KOPT-K1 (cell line): ENCODE results near the gene KLF16.

Experiments used
- H3K27ac ChIP-seq: fragments of 200-600 bp; sonication (generic); 2 replicates; pipeline ENCODE4 v1.5.1; 2016; ENCODE audit warnings: antibody characterized with exemption, mild to moderate bottlenecking, low read depth, low read length; ENCODE audit not compliant: poor library complexity, severe bottlenecking
- H3K36me3 ChIP-seq: fragments of 200-600 bp; sonication (generic); 2 replicates; pipeline ENCODE4 v1.5.1; 2017; ENCODE audit warnings: antibody characterized with exemption, mild to moderate bottlenecking, low read length, moderate library complexity; ENCODE audit not compliant: insufficient read depth
- H3K9me3 ChIP-seq: fragments of 200-600 bp; sonication (generic); 2 replicates; pipeline ENCODE4 v1.5.1; 2017; ENCODE audit warnings: antibody characterized with exemption, low read length, mild to moderate bottlenecking; ENCODE audit not compliant: insufficient read depth, poor library complexity, severe bottlenecking

The KLF16 gene

DNA sequence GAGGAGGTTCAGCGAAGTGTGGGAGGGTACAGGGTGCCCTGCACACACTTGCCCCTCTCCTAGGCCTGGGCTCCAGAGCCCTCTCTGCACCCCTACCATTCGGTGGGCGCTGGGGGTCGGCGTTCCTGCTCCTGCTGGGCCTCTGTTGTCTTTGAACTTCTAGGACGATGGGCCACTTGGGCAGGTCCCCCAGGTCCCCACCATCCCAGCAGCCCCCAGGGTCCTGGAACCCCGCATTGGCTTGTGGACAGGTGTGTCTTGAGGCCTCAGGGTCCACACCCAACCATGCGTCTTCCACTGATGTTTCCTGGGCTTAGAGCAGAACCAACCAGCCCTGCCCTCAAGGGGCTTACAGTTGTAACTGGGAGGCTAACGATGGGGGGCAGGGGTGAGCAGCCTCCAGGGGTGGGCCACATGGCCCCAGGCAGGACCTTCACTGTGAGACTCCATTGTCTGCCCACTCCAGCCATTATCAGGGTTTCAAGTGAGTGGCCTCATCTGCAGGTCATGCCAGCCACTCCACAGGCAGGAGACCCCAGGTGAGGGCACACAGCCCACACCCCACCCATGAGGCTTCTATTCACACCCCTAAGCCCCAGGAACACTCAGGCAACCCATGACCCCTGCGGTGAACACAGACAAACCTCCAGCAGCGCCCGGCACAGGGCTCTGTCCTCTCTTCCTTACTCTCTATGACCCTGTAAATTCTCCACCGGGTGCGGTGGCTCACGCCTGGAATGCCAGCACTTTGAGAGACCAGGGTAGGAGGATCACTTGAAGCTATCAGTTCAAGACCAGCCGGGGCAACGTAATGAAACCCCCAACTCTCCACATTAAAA is 2.0 kb upstream of the KLF16 start:
- peak overlapping the region; percentile 90 for H3K27ac ChIP-seq
- H3K9me3 ChIP-seq, result no peaks in the 10 kb centered on the region
- H3K36me3 ChIP-seq, result peaks cover 11% of the 10 kb centered on the region; the same call in 1 of the 2 replicates

DNA sequence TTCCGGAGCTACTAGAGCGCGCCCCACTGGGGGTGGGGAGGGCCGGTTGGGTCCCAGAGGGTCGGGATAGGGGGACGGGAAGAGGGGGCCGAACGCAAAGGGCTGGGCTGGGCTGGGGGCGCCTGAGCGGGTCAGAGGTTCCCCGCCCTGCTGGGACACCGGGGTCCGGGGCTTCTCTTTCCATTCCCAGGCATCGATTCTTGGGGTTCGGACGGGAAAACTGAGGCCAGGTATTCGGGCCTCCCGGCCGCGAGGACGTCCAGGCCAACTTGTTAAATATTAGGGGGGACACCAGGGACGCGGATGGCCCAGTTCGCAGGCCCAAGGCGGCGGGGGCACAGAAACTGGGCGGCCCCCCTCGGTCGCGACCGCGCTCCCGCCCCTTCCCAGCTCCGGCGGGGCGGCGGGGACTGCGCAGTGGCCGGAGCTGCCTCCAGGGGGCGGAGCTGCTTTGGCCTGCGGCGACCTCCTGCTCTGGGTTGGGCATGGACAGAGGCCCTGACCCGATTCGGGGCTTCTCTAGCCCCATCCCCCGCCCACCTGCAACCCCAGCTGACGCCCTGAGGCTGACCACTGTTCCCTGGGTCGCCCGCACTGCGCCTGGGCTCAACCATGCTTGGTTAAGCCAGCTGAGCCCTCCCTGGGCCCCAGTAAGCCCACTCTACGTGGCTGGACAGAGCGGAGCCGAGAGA is 1.2 kb upstream of the KLF16 start:
- Histone ChIP-seq H3K9me3 (no peaks in the 10 kb centered on the region), H3K27ac (peak overlapping the region; percentile 90), H3K36me3 (peaks cover 8% of the 10 kb centered on the region; the same call in 1 of the 2 replicates)

DNA sequence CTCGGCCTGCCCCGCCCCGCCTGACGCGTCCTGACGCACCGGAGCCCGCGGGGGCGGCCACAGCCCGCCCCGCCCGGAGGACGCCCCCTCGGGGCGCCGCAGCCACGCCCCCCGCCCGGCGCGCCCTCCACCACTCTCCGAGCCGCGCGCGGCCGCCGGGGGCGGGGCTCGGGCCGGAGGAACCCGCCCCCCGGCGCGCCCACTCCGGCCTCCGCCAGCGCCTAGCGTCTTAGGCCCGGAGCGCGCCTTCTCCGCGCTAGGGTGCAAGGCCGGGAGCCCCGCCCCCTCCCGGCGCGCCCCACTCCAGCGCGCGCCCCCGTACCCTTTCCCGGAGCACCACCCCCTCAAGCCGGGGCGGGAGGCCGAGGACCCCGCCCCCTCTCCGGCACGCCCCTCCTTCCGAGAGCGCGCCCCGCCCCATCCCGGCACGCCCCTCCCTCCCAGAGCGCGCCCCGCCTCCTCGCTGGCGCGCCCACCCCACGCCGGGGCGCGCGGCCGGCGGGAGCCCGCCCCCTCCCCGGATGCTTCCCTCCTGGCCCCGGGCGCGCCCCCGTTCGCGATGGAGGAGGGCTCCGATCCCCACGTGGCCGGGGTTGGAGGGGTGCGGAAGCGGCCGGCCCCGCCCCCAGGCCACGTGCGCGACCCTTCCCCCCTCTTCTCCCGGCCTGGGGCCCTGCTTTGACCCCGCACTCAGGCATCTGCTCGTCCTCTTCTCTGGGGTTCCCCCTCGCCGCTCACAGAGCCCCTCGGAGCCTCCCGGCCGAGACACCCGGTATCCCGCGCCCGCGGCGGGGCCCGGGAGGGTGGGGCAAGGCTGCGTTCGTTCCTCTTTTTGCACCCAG is 480 bp upstream of the KLF16 start:
- Histone ChIP-seq H3K27ac (peak overlapping the region; percentile 90), H3K9me3 (no peaks in the 10 kb centered on the region), H3K36me3 (peaks cover 3% of the 10 kb centered on the region; the same call in 1 of the 2 replicates)

DNA sequence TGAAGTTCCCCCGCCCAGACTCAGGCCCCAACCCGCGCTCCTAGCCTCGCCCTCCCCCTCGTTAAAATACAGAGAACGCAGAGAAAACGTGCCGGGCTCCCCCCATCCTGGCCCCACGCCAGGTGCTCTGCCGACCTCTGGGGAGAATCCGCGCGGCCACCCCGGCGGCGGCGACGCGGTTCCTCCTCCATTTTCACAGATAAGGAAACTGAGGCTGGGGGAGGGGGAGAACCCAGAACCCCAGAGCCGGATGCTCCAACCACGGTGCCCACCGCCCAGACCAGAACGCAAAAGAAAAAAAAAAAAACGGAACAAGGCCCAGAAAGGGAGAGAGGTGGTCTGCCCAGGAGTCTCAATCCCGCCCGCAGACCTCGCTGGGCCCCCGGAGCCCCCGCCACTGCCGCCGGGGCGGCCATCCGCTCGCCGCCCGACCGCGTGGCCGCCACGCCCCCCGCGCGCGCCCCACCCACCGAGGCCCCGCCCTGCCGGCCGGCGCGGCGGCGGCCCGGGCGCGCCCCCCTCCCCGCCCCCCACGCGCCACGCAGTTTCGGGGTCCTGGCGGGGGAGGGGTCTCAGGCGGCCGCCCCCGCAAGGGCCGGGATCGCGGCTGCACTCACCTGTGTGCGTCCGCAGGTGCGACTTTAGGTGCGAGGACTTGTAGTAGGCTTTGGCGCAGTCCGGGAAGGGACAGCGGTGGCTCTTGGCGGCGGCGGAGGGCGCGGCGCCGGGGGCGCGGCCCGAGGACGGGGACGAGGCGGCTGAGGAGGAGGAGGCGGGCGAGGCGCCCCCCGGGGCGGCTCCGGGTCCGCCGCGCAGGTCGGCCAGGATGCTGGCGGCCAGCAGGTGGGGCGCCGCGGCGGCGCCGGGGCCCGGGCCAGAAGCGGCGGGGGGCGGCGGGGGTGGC is 703 bp downstream of the KLF16 start:
- no peaks in the 10 kb centered on the region for H3K9me3 ChIP-seq
- H3K36me3 ChIP-seq, result no peaks in the 10 kb centered on the region; the same call in 1 of the 2 replicates
- H3K27ac ChIP-seq, result peak overlapping the region; percentile 66

DNA sequence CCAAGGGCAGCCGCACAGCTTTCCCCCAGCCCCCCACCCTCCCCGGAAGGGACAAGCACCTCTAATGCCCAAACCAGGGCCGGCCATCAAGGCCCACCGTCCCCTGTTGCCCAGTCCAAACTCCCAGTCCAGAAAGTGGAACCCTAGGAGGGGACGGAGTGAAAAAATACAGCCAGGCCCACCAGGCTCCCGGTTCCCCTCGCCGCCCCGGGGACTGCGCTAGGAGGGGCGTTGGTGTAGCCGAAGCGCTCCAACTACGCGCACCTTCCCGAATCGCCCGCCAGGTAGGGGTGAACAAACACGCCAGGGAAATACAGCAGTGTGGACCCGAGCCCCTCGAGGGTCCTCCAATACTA is 1.3 kb downstream of the KLF16 start:
- Histone ChIP-seq H3K9me3 (no peaks in the 10 kb centered on the region), H3K27ac (peak overlapping the region; percentile 66), H3K36me3 (no peaks in the 10 kb centered on the region; the same call in 1 of the 2 replicates)

DNA sequence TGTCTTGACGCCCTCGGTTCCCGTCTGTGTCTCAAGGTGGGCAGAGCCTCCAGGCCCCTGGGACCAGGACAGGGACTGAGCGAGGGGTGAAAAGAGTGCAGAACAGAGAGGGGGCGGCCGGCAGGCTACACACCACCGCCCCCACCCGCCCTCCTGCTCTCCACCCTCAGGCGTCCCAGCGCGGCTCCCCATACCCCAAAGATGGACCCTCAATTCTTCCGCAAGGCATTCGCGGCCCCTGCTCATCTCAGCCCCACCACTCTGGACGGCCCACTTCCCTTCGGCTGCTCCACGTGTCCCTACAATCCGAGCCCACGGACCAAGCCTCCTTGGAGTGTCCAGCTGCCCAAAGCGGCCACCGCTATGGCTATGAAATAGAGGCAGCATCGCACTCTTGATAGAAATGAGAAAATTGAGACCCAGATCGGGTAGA is 1.8 kb downstream of the KLF16 start:
- Histone ChIP-seq H3K9me3 (no peaks in the 10 kb centered on the region), H3K36me3 (no peaks in the 10 kb centered on the region), H3K27ac (peak overlapping the region; percentile 66)

DNA sequence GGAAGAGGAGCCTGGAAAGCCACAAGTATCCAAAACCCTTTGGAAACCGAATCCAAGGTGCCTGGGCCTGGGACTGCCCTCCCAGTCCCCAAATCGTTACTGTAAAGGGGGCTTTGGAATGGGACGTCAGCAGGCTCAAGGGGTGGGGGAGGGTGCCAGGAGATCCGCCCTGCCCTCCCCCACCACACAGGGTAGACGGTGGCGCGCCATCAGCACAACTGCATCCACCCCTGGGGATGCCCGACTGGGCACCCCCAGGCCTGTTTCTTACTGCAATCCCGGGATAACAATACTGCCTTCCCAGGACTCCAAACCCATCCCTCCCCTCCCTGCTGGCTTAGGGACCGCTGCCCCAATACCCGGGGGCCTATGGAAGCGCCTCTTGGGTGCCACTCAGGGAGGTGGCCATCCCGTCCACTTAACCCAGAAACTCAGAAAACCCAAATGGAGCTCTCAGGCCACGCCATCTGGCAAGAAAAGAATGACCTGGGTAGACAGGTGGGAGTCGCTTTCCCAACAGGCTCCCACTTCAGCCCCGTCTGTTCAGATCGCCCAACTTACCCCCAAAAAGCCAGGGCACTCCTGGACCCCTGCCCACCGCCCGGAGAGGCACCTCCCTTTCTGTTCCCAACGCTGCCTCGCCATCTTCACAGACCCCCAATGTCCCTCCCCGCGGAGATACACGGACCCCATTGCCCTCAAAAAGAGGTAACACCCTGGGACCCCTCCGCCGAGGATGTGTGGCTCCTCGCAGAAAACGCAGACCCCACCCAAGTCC is 2.4 kb downstream of the KLF16 start:
- H3K9me3 ChIP-seq, result no peaks in the 10 kb centered on the region
- H3K36me3 ChIP-seq, result no peaks in the 10 kb centered on the region
- no peak overlapping the region for H3K27ac ChIP-seq

DNA sequence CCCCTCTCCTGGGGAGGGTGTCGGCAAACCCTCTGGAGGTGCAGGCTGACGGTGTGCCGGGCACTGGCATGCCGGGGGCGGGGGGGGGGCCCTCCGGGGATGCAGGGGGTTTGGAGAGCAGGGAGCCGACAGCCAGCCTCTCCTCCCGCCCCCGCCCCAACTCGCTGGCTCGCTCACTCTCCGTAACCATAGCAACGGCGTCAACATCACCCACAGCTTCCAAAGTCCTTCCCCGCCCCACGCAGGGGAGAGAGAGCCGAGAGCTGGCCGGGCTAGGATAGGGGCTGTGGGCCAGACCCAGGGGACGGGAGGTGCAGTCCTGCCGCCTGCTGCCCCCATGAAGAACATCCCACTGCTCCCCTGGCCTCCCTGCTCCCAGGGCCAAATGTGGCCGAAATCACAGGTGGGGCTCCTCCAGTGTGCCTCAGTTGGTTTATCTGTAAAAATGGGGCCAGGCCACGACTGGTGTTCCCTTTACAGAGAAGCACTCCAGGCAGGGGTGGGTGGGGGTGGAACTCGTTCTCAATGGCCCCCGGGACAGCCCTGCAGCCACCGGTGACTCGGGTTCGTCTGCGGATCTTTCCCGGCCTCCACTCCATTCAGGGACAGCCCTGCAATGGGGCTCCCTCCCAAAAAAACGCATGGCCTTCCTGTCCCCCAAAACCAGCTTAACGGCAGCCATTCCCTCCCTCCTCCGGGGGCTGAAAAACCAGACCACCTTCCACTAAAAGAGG is 3.2 kb downstream of the KLF16 start:
- Histone ChIP-seq H3K9me3 (no peaks in the 10 kb centered on the region), H3K27ac (no peak overlapping the region), H3K36me3 (no peaks in the 10 kb centered on the region)

DNA sequence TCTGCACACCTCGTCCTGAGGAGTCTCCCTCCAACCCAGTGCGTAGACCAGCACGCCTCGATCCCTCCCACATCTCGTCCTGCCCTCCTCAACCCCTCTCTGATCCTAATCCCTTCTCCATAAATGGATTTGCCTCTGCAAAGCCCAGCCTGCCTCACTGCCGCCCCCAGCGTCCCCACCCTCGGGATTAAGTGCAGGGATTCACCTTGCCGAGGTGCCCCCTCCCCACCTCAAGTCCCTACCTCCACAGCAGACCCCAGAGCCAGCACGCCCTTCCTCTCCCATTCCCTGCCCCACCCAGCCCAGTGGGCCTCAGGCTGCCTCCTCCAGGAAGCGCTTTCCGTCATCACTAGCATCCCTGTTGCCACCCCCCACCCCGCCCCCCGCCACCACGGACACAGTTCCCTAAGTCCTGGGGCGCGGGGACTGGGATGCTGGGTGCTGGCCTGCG is 4.0 kb downstream of the KLF16 start:
- Histone ChIP-seq H3K27ac (peak overlapping the region; percentile 89), H3K9me3 (no peaks in the 10 kb centered on the region)

DNA sequence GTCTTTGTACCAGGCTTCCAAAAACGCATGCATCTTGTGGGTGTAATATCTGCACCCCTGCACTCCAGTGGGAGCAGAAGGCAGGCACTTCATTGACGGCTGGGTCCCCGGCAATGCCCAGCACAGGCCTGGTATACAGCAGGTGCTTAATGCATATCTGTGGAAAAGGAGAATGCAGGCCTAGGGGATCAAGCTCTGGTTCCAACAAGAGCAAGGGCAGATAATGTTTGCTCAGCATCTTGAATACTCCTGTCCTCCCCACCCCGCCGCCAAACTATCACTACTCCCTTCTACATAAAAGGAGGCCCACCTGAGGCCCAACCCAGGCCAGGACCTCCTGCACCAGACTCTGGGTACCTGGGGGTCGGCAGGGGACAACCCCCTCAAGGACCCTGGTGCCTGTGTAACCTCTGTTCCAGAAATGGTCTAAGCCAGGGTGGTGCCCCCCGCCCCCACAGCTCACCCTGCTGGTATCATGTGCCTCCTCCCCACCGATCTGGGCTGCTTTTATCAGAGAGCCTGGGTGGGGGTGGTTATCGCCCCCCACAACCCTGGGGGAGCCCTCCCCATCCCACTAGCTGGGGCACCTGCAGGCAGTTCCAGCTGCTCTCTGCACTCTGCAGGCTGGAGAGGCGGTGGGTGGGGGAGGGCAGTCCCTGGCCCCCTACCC is 4.8 kb downstream of the KLF16 start:
- Histone ChIP-seq H3K36me3 (0 out of 2 replicates have a peak, but pooled peaks cover 3% of the 10 kb centered on the region), H3K9me3 (no peaks in the 10 kb centered on the region), H3K27ac (peak overlapping the region; percentile 89)

More for the DNA sequence above, 4.0 kb downstream of the KLF16 start:
- H3K36me3 ChIP-seq, result no peaks in the 10 kb centered on the region

DNA sequence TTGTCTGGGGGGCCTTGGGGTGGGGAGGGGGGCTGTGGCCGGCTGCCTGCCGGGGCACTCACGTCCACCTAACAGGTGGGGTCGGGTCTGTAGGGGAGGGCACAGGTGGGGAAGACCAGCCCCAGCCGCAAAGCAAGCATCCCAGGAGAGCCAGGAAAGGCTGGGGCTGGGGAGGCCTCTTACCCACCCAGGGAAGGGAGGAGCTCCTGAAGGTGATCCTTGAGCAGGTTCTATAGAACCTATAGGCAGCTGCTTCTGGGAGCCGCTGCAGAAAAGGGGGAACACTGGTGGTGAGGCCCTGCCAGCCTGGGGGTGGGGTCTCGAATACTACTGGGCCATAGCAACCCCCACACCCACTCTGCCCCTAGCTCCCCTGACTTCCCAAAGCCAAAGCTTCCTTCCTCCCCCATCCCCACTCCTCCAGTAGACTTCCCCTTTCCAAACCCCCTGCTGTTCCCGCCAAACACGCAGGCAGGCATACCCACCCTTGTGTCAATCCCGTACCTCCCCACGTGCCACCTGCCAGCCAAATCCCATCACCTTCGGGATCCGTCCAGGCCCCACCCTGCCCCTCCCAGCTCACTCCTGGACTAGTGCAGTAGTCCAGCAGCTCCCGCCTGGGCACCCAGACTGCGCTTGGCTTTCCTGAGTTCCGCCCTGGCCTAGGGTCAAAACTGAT is 5.6 kb downstream of the KLF16 start:
- Histone ChIP-seq H3K27ac (peak overlapping the region; percentile 89), H3K9me3 (no peaks in the 10 kb centered on the region), H3K36me3 (0 out of 2 replicates have a peak, but pooled peaks cover 3% of the 10 kb centered on the region)
